HEK293T (cell line): ENCODE results near the gene CNGB1.

Source experiments
- BHLHE40 ChIP-seq: fragments of 450-650 bp; IDR thresholded peaks from 2 replicates; pipeline ENCODE4 v1.6.1; 2016; ENCODE audit warnings: mild to moderate bottlenecking, moderate library complexity, borderline replicate concordance
- FOXK2 ChIP-seq: fragments of 450-650 bp; IDR thresholded peaks from 2 replicates; pipeline ENCODE4 v1.6.1; 2016; ENCODE audit warnings: mild to moderate bottlenecking
- L3MBTL2 ChIP-seq: fragments of 450-650 bp; conservative IDR thresholded peaks from 2 replicates; pipeline ENCODE4 v1.6.1; 2016; ENCODE audit warnings: mild to moderate bottlenecking
- LEF1 ChIP-seq: fragments of 450-650 bp; IDR thresholded peaks from 2 replicates; pipeline ENCODE4 v1.6.1; 2017; ENCODE audit warnings: mild to moderate bottlenecking, borderline replicate concordance
- SUZ12 ChIP-seq: fragments of 450-650 bp; IDR thresholded peaks from 2 replicates; pipeline ENCODE4 v1.6.1; 2016; ENCODE audit warnings: mild to moderate bottlenecking
- TARDBP ChIP-seq: fragments of 450-650 bp; IDR thresholded peaks from 2 replicates; pipeline ENCODE4 v1.6.1; 2016

- TF ChIP-seq SUZ12 (no peak), BHLHE40 (no peak), L3MBTL2 (no peak), TARDBP (no peak), FOXK2 (no peak), LEF1 (no peak)
Observed at GRCh38 chr16:57924514-57924913, 46.4 kb downstream of the CNGB1 start.
